Mesendoderm (in vitro differentiated cells): ENCODE data around the gene DYNC1I1.
A peak's percentile ranks its signal among the peaks of the same experiment; 100 is the strongest.

Source experiments
- DNase-seq: peaks from one replicate; pipeline ENCODE4 v3.0.0; 2013
- H2AK5ac ChIP-seq: 2 replicates; pipeline ENCODE4 v1.6.1; 2013; ENCODE audit warnings: low read length, inconsistent platforms
- H2BK120ac ChIP-seq: 2 replicates; pipeline ENCODE4 v1.6.1; 2013; ENCODE audit warnings: low read depth, mild to moderate bottlenecking, low read length, moderate library complexity, mixed read lengths
- H2BK15ac ChIP-seq: replicated peaks from 2 replicates; pipeline ENCODE4 v1.6.1; 2013; ENCODE audit warnings: low read depth, mild to moderate bottlenecking, moderate library complexity
- H2BK5ac ChIP-seq: 2 replicates; pipeline ENCODE4 v1.6.1; 2013; ENCODE audit warnings: low read length, inconsistent platforms
- H3K18ac ChIP-seq: 2 replicates; pipeline ENCODE4 v1.6.1; 2013; ENCODE audit warnings: mild to moderate bottlenecking, low read length, mixed read lengths
- H3K23ac ChIP-seq: one replicate; pipeline ENCODE4 v1.6.1; 2013; ENCODE audit warnings: low read length
- H3K27ac ChIP-seq: 2 replicates; pipeline ENCODE4 v1.5.1; 2013; ENCODE audit warnings: low read depth, mild to moderate bottlenecking, inconsistent platforms, low read length, moderate library complexity
- H3K27me3 ChIP-seq: 2 replicates; pipeline ENCODE4 v1.6.1; 2013; ENCODE audit warnings: low read length, control low read depth, mild to moderate bottlenecking, inconsistent platforms; ENCODE audit not compliant: insufficient read depth, poor library complexity
- H3K36me3 ChIP-seq: 2 replicates; pipeline ENCODE4 v1.6.1; 2013; ENCODE audit warnings: low read length, inconsistent platforms; ENCODE audit not compliant: control insufficient read depth, insufficient read depth
- H3K4ac ChIP-seq: one replicate; pipeline ENCODE4 v1.6.1; 2013; ENCODE audit warnings: low read depth, mild to moderate bottlenecking, low read length, moderate library complexity
- H3K4me1 ChIP-seq: 2 replicates; pipeline ENCODE4 v1.6.1; 2013; ENCODE audit warnings: low read depth, low read length, inconsistent platforms; ENCODE audit not compliant: control insufficient read depth
- H3K4me2 ChIP-seq: 2 replicates; pipeline ENCODE4 v1.6.1; 2013; ENCODE audit warnings: low read length
- H3K4me3 ChIP-seq: 2 replicates; pipeline ENCODE4 v1.5.1; 2013; ENCODE audit warnings: mild to moderate bottlenecking, low read length
- H3K56ac ChIP-seq: one replicate; pipeline ENCODE4 v1.6.1; 2013; ENCODE audit warnings: low read length
- H3K79me1 ChIP-seq: 2 replicates; pipeline ENCODE4 v1.6.1; 2013; ENCODE audit warnings: low read length, inconsistent platforms
- H3K79me2 ChIP-seq: 2 replicates; pipeline ENCODE4 v1.6.1; 2013; ENCODE audit warnings: mild to moderate bottlenecking, low read length; ENCODE audit not compliant: control insufficient read depth, insufficient read depth
- H3K9ac ChIP-seq: 2 replicates; pipeline ENCODE4 v1.6.1; 2013; ENCODE audit warnings: low read length, inconsistent platforms
- H4K5ac ChIP-seq: one replicate; pipeline ENCODE4 v1.6.1; 2013; ENCODE audit warnings: low read length
- H4K8ac ChIP-seq: one replicate; pipeline ENCODE4 v1.6.1; 2013; ENCODE audit warnings: low read depth, mild to moderate bottlenecking, control low read depth, low read length, moderate library complexity
- WGBS: extraction: QIAGEN DNeasy Blood & Tissue Kit; methylation state at CpG from one replicate; pipeline ENCODE4 v1.1.7; 2013; ENCODE audit warnings: low lambda C conversion rate, missing lambda C conversion rate; ENCODE audit not compliant: insufficient coverage; ENCODE audit errors: extremely low coverage; 5-methylcytosine and 5-hydroxymethylcytosine counted together

The DYNC1I1 gene

DNA sequence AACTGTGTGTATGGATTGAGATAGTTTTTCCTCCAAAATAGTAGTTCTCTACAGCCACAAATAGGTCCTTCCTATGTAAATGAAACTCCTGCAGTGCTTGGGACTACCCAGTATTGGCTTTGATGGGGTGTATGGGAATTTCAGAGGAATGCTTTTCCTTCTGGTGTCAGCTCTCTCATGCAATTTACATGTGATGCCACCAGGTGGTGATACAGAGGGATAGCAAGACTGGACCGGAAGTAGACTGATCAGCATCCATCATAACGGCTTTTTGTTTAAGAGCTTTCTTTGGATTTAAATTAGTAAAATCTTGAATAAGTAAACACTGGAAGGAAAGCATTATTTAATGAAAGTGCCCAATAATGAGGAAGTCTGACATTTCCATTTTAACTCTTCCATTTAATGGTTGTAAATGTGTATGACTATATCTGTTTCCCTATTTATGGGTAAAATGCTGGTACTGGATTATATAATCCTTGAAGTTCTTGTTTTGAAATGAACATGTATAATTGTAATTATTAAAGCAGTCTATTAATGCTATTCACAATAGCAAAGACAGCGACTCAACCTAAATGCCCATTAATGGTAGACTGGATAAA is 22.7 kb downstream of the DYNC1I1 start:
- Histone ChIP-seq H2BK5ac (no peak overlapping the region), H3K27me3 (no peaks in the 10 kb centered on the region), H3K4me2 (no peak overlapping the region), H3K56ac (no peak overlapping the region), H3K4me3 (no peak overlapping the region), H3K36me3 (no peaks in the 10 kb centered on the region), H3K4me1 (no peaks in the 10 kb centered on the region), H2AK5ac (no peak overlapping the region), H3K18ac (no peak overlapping the region), H4K8ac (no peak overlapping the region), H3K27ac (no peak overlapping the region), H3K9ac (no peak overlapping the region), H4K5ac (no peak overlapping the region), H3K4ac (no peak overlapping the region), H2BK15ac (no peak overlapping the region), H2BK120ac (no peak overlapping the region), H3K79me1 (no peaks in the 10 kb centered on the region), H3K79me2 (no peaks in the 10 kb centered on the region), H3K23ac (no peak overlapping the region)
- DNase-seq = peak; percentile 76
- no CpG with 5 or more reads among the region's 3 CpGs for WGBS

GRCh38 chr7:95796617-95797016 is 24.3 kb downstream of the DYNC1I1 start:
- Histone ChIP-seq H2BK15ac (no peak overlapping the region), H3K4me2 (no peak overlapping the region), H3K18ac (no peak overlapping the region), H3K4me3 (no peak overlapping the region), H2AK5ac (no peak overlapping the region), H3K56ac (no peak overlapping the region), H2BK120ac (no peak overlapping the region), H3K79me1 (no peaks in the 10 kb centered on the region), H3K79me2 (no peaks in the 10 kb centered on the region), H2BK5ac (no peak overlapping the region), H4K8ac (no peak overlapping the region), H3K36me3 (no peaks in the 10 kb centered on the region), H3K4ac (no peak overlapping the region), H3K9ac (no peak overlapping the region), H3K4me1 (peaks cover 2% of the 10 kb centered on the region), H4K5ac (no peak overlapping the region), H3K27me3 (no peaks in the 10 kb centered on the region), H3K23ac (no peak overlapping the region), H3K27ac (no peak overlapping the region)
- no peak for DNase-seq
- no CpG with 5 or more reads among the region's 1 CpG for WGBS

DNA sequence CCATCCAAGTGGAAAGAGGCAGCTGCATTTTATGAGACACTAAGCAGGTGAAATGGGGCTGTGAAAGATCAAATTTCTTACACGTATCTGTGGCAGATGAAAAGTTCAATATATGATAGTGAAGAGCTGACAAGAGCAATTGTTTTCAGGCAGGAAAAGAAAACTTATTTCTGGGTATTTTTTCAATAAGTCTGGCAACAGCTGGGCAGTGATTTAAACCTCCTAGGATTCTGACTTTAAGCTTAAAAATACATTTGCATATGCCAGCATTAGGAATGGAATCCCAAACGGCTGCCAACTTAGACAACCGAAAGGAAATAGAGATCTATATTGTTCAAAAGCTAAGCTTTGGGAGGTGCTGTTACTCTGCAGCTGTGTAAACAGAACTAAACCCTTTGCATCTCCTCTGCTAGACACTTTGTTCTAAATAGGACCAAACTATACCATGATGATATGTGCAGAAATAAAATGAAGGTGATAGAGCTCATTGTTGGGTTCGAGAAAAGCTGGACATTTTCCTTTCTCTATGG is 26.1 kb downstream of the DYNC1I1 start:
- Histone ChIP-seq H4K5ac (no peak overlapping the region), H3K4ac (no peak overlapping the region), H3K9ac (no peak overlapping the region), H3K79me2 (no peaks in the 10 kb centered on the region), H3K4me1 (peaks cover 2% of the 10 kb centered on the region), H2AK5ac (no peak overlapping the region), H3K4me2 (no peak overlapping the region), H3K36me3 (no peaks in the 10 kb centered on the region), H2BK15ac (no peak overlapping the region), H3K56ac (no peak overlapping the region), H3K18ac (no peak overlapping the region), H3K27ac (no peak overlapping the region), H3K4me3 (no peak overlapping the region), H3K27me3 (no peaks in the 10 kb centered on the region), H2BK5ac (no peak overlapping the region), H4K8ac (no peak overlapping the region), H2BK120ac (no peak overlapping the region), H3K23ac (no peak overlapping the region), H3K79me1 (no peaks in the 10 kb centered on the region)
- DNase-seq = no peak
- no CpG with 5 or more reads among the region's 4 CpGs for WGBS

GRCh38 chr7:95800787-95801186 is 28.4 kb downstream of the DYNC1I1 start:
- no peak overlapping the region for H2BK5ac ChIP-seq

GRCh38 chr7:95802270-95802669 is 29.9 kb downstream of the DYNC1I1 start:
- Histone ChIP-seq H3K18ac (no peak overlapping the region), H3K27me3 (no peaks in the 10 kb centered on the region), H2BK5ac (no peak overlapping the region), H3K9ac (no peak overlapping the region), H3K4me3 (no peak overlapping the region), H3K27ac (no peak overlapping the region), H2BK120ac (no peak overlapping the region), H3K4ac (no peak overlapping the region), H3K4me2 (no peak overlapping the region), H2BK15ac (no peak overlapping the region), H3K79me2 (no peaks in the 10 kb centered on the region), H3K4me1 (peaks cover 2% of the 10 kb centered on the region), H2AK5ac (no peak overlapping the region), H3K23ac (no peak overlapping the region), H4K5ac (no peak overlapping the region), H3K79me1 (no peaks in the 10 kb centered on the region), H4K8ac (no peak overlapping the region), H3K56ac (no peak overlapping the region), H3K36me3 (no peaks in the 10 kb centered on the region)
- DNase-seq = no peak
- no CpG with 5 or more reads among the region's 3 CpGs for WGBS

More at GRCh38 chr7:95800787-95801186, 28.4 kb downstream of the DYNC1I1 start:
- H3K9ac ChIP-seq = no peak overlapping the region
- no peak overlapping the region for H2BK120ac ChIP-seq
- H3K4me1 ChIP-seq = peaks cover 2% of the 10 kb centered on the region
- no peak overlapping the region for H3K4me3 ChIP-seq
- H4K5ac ChIP-seq = no peak overlapping the region
- H3K56ac ChIP-seq = no peak overlapping the region
- H3K79me1 ChIP-seq = no peaks in the 10 kb centered on the region
- no peaks in the 10 kb centered on the region for H3K79me2 ChIP-seq
- no peak overlapping the region for H2BK15ac ChIP-seq
- H3K27me3 ChIP-seq = no peaks in the 10 kb centered on the region
- no peak overlapping the region for H4K8ac ChIP-seq
- DNase-seq = no peak
- WGBS = no CpG with 5 or more reads among the region's 3 CpGs
- no peak overlapping the region for H2AK5ac ChIP-seq
- no peaks in the 10 kb centered on the region for H3K36me3 ChIP-seq
- H3K27ac ChIP-seq = no peak overlapping the region
- no peak overlapping the region for H3K4ac ChIP-seq
- no peak overlapping the region for H3K23ac ChIP-seq
- no peak overlapping the region for H3K4me2 ChIP-seq
- no peak overlapping the region for H3K18ac ChIP-seq

- H2BK15ac ChIP-seq = no peak overlapping the region
- H3K56ac ChIP-seq = no peak overlapping the region
- no peak overlapping the region for H4K5ac ChIP-seq
- no CpG with 5 or more reads among the region's 4 CpGs for WGBS
- no peak overlapping the region for H4K8ac ChIP-seq
- H3K79me1 ChIP-seq = no peaks in the 10 kb centered on the region
- no peaks in the 10 kb centered on the region for H3K79me2 ChIP-seq
- H2BK5ac ChIP-seq = no peak overlapping the region
- no peak overlapping the region for H3K4me3 ChIP-seq
- peaks cover 2% of the 10 kb centered on the region for H3K4me1 ChIP-seq
- H3K27me3 ChIP-seq = no peaks in the 10 kb centered on the region
- no peak overlapping the region for H3K4me2 ChIP-seq
- H3K18ac ChIP-seq = no peak overlapping the region
- no peak overlapping the region for H2AK5ac ChIP-seq
- no peak overlapping the region for H3K4ac ChIP-seq
- no peak overlapping the region for H2BK120ac ChIP-seq
- H3K36me3 ChIP-seq = no peaks in the 10 kb centered on the region
- no peak overlapping the region for H3K27ac ChIP-seq
- no peak overlapping the region for H3K23ac ChIP-seq
- DNase-seq = no peak
- H3K9ac ChIP-seq = no peak overlapping the region
These were observed 31.7 kb downstream of the DYNC1I1 start for GRCh38 chr7:95804052-95804451.
